Hepatocyte (in vitro differentiated cells): ENCODE data around the gene PGGHG.

Source experiments
- EZH2 ChIP-seq: fragments of 200-600 bp; sonication (generic); IDR thresholded peaks from 2 replicates; pipeline ENCODE4 v1.6.1; 2016; ENCODE audit warnings: antibody characterized with exemption, mild to moderate bottlenecking, borderline replicate concordance
- EZH2phosphoT487 ChIP-seq: fragments of 200-600 bp; sonication (generic); IDR thresholded peaks from one replicate; pipeline ENCODE4 v1.6.1; 2018; ENCODE audit warnings: antibody characterized with exemption, mild to moderate bottlenecking, low read depth, moderate library complexity; ENCODE audit not compliant: unreplicated experiment, severe bottlenecking
- TF ChIP-seq, protein P1 (sequence below): fragments of 200-600 bp; sonication (generic); IDR thresholded peaks from 2 replicates; pipeline ENCODE4 v1.5.1; 2016; ENCODE audit warnings: antibody characterized with exemption, mild to moderate bottlenecking; ENCODE audit not compliant: poor library complexity

DNA sequence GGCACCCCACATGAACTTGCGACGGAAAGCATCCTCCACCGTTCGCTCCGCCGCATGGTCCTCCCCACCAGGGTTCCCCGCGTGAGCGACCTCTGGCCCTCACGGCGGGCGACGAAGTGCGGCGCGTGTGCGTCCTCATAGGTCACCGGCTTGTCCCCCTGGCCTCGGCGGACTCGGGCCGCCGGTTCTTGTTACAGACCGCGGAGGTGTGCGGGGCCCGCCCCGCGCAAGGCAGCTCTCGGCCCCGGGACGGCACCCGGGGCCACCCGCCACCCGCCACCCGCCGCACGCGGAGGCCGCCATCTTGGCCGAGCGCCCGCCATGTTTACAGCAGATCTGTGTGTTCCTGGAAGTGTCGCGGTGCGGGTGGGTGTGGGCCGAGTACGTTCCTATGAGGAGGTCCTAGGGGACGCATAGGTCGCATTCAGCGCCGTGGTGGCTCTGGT lies 15.2 kb downstream of the PGGHG start:
- TF ChIP-seq EZH2 (no peak), EZH2phosphoT487 (no peak)
- TF ChIP-seq, protein P1, sequence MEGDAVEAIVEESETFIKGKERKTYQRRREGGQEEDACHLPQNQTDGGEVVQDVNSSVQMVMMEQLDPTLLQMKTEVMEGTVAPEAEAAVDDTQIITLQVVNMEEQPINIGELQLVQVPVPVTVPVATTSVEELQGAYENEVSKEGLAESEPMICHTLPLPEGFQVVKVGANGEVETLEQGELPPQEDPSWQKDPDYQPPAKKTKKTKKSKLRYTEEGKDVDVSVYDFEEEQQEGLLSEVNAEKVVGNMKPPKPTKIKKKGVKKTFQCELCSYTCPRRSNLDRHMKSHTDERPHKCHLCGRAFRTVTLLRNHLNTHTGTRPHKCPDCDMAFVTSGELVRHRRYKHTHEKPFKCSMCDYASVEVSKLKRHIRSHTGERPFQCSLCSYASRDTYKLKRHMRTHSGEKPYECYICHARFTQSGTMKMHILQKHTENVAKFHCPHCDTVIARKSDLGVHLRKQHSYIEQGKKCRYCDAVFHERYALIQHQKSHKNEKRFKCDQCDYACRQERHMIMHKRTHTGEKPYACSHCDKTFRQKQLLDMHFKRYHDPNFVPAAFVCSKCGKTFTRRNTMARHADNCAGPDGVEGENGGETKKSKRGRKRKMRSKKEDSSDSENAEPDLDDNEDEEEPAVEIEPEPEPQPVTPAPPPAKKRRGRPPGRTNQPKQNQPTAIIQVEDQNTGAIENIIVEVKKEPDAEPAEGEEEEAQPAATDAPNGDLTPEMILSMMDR, result no peak
